T-helper 17 cell (primary cell): Measurements from ENCODE around the gene CCDC6. TPM values are rescaled to one million over a fixed set of nuclear protein-coding genes. Genes with fewer than 3 reads are reported as not detected.
A peak's percentile ranks its signal among the peaks of the same experiment; 100 is the strongest.

Experiments used
- ATAC-seq: fragments of 150-1000 bp; cut with Tn5 transposase; 2 replicates; pipeline ENCODE4 v1.10.0; 2021; ENCODE audit warnings: mild to moderate bottlenecking, moderate library complexity
- DNase-seq, 3 donors: peaks; one replicate each; pipeline versions ENCODE4 v3.0.0 to v3.0.0-alpha.2; 2020 to 2021
- H3K9me3 ChIP-seq: one replicate; pipeline ENCODE4 v1.7.0; 2013; ENCODE audit warnings: low read length, mild to moderate bottlenecking; ENCODE audit not compliant: control insufficient read depth, poor library complexity, severe bottlenecking
- H3K27ac Mint-ChIP-seq: one replicate; pipeline ENCODE4 v1.8.0; 2022; ENCODE audit warnings: mild to moderate bottlenecking, moderate library complexity, mixed read lengths
- H3K27me3 Mint-ChIP-seq: one replicate; pipeline ENCODE4 v1.8.0; 2022; ENCODE audit warnings: mixed read lengths
- H3K36me3 Mint-ChIP-seq: one replicate; pipeline ENCODE4 v1.8.0; 2022; ENCODE audit warnings: low read depth, mixed read lengths
- H3K4me1 Mint-ChIP-seq: one replicate; pipeline ENCODE4 v1.8.0; 2022; ENCODE audit warnings: mild to moderate bottlenecking, mixed read lengths
- H3K4me3 Mint-ChIP-seq: one replicate; pipeline ENCODE4 v1.8.0; 2022; ENCODE audit warnings: mild to moderate bottlenecking, moderate library complexity, mixed read lengths
- total RNA-seq, 4 donors: library from RNA in 2 of 4; stranded (reverse) in 2 of 4; gene quantifications; one replicate each; pipeline ENCODE4 v1.2.3 and lab custom pipeline; 2022 to 2026

The CCDC6 gene
- total RNA-seq, 2 donors from 2014 or later: 25.3 to 27.0 TPM

DNA sequence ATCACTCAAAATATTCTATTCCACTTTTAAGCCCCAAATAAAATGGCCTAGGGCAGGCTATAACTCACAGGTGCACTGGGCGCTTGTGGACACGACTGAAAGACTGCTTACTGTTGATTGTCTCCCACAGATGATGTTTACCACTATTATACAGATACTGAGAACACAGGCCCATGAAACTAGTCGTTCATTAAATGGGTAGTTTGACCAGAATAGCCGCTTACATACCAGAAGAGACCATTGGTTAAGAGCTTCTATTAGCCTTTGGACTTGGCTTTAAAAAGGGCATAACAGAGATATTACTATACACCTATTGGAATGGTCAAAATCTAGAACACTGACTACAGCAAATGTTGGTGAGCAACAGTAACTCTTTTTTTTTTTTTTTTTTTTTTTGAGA lies 4.3 kb downstream of the CCDC6 start:
- H3K4me1 Mint-ChIP-seq: peaks cover 66% of the 10 kb centered on the region
- no peak for DNase-seq
- no peak overlapping the region for H3K4me3 Mint-ChIP-seq
- peak overlapping the region; percentile 27 for H3K27ac Mint-ChIP-seq
- no peaks in the 10 kb centered on the region for H3K9me3 ChIP-seq
- ATAC-seq: no peak
- peaks cover 5% of the 10 kb centered on the region for H3K36me3 Mint-ChIP-seq
- no peaks in the 10 kb centered on the region for H3K27me3 Mint-ChIP-seq

DNA sequence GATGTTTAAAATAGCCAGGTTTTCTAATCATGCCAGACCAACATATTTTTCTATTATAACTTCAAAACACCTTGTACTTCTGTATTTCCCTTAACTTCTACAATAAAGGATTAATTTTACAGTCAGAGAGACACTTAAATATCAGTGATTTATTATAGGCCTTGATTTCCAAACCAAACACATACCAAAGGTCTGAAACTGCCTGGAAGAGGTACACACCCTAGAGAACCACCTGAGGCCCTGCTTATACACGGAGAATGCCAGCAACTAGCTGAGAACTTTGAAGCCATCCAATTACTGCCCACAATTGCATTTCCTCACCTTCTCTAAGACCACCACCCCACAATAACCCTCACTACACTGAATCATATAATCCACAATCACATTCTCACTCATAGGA lies 4.9 kb downstream of the CCDC6 start:
- H3K9me3 ChIP-seq: no peaks in the 10 kb centered on the region
- DNase-seq (no peak), ATAC-seq (no peak)
- Mint-ChIP-seq H3K4me3 (no peak overlapping the region), H3K27me3 (no peaks in the 10 kb centered on the region), H3K27ac (peak overlapping the region; percentile 27), H3K36me3 (peaks cover 5% of the 10 kb centered on the region), H3K4me1 (peaks cover 64% of the 10 kb centered on the region)

DNA sequence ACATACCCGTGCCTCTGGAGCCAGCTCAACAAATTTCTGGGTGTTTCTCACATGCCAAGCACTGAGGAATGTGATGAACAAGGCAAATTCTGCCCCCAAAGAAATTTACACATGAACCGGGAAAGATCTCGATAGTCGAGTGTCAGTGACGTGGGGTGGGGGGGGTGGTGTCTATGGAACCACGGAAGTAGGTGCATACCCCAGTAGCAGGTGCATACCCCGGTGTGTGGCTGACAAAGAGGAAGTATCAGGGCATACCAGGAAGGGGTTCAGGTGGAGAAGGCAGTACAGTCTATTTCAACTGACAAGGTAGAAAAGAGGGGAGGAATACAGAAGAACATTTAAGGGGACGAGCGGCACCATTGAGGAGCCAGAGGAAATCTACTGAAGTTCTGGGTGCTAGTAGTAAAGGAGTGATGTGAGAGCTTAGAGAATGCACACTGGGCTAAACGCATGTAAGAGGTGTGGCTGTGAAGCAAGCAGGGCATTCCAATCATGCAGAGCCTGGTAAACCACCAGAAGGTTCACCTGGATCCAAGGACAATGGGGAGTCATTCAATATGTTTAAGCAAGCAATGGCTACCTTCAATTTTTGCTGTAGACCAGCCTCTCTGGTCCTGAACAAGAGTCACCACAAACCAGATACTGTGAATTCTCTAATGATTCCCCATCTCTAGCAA lies 6.2 kb downstream of the CCDC6 start:
- DNase-seq (no peak), ATAC-seq (no peak)
- H3K27me3 Mint-ChIP-seq: no peaks in the 10 kb centered on the region
- no peaks in the 10 kb centered on the region for H3K9me3 ChIP-seq
- H3K36me3 Mint-ChIP-seq: peaks cover 4% of the 10 kb centered on the region
- no peak overlapping the region for H3K4me3 Mint-ChIP-seq
- peaks cover 64% of the 10 kb centered on the region for H3K4me1 Mint-ChIP-seq
- H3K27ac Mint-ChIP-seq: no peak overlapping the region

DNA sequence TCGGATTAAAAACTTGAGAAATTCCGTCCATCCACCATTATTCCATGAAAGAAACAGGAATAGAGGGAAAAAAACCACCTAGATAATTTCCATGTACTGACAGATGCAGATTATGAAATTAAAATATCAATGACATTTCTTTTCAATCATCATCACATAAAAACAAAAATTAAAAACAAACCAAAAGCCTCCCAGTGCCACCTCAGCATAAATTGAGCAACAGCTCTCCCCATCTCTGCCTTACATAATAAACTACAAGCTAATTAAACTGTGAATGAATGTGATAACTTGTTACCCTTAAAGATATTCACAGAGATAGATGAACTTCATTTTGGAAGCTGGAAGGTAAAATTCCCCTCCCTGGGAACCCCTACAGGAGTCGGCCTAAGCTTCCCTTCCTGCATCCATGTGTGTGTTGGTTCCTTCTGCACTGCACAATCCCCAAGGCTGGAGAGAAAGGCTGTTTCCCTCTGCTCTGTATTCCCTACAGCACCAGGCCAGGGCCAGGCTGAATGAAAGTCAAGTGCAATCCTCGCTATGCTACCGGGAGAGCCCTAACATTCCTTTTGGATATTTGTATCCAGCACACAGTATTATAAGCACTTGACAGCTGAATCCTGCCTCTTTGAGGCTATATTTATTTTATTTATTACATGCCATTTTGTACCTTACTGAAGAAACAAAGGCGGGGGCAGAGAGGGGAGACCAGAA lies 8.1 kb downstream of the CCDC6 start:
- ATAC-seq: no peak
- H3K4me1 Mint-ChIP-seq: peaks cover 60% of the 10 kb centered on the region

DNA sequence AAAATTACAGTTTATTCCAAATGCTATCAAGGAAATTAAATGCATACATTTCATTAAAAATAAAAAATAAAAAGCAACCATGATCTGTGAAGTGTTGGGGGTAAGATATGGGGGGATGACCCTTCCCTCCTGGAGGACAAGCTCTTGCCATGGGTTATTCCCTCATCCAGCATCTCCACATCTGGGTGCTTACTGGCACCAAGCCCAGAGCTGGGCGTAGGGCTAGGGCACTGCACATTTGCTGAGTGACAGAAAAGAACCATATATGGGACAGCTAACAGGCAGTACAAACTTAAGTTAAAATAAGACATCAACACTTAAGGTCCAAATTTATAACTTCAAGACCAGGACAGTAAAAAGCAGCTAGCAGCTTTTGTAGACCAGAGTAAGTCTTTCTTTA lies 10.2 kb downstream of the CCDC6 start:
- H3K27me3 Mint-ChIP-seq: no peaks in the 10 kb centered on the region
- no peaks in the 10 kb centered on the region for H3K9me3 ChIP-seq
- peaks cover 56% of the 10 kb centered on the region for H3K4me1 Mint-ChIP-seq
- DNase-seq (no peak), ATAC-seq (no peak)
- no peak overlapping the region for H3K4me3 Mint-ChIP-seq
- H3K36me3 Mint-ChIP-seq: peaks cover 2% of the 10 kb centered on the region
- H3K27ac Mint-ChIP-seq: no peak overlapping the region

More for the DNA sequence above, 8.1 kb downstream of the CCDC6 start:
- Mint-ChIP-seq H3K4me3 (no peak overlapping the region), H3K36me3 (peaks cover 4% of the 10 kb centered on the region), H3K27me3 (no peaks in the 10 kb centered on the region), H3K27ac (peak overlapping the region; percentile 45)
- DNase-seq: no peak
- H3K9me3 ChIP-seq: no peaks in the 10 kb centered on the region

DNA sequence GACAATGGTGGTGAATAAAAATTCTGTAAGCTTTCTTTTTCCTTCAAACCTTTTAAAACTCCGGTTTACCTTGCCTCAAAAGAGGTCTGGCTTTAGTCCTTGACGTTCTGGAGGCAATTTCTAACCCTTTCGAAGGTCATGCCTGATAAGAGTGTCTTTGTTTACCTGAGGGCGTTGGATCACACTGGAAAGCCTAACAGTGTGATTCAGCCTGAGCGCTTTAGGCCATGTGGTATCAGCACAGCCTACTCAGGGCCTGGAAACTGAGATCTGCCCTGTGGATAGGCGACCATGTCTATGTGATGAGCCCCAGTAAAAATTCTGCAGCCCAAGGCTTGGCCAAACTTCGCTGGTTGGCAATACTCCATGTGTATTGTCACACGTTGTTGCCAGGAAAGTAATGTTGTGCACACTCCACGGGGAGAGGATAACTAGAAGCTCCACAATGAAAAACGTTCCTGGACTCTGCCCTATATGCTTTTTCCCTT lies 10.7 kb downstream of the CCDC6 start:
- Mint-ChIP-seq H3K27me3 (no peaks in the 10 kb centered on the region), H3K27ac (no peak overlapping the region), H3K36me3 (peaks cover 2% of the 10 kb centered on the region), H3K4me1 (peaks cover 55% of the 10 kb centered on the region), H3K4me3 (no peak overlapping the region)
- no peaks in the 10 kb centered on the region for H3K9me3 ChIP-seq
- no peak for ATAC-seq
- no peak for DNase-seq

DNA sequence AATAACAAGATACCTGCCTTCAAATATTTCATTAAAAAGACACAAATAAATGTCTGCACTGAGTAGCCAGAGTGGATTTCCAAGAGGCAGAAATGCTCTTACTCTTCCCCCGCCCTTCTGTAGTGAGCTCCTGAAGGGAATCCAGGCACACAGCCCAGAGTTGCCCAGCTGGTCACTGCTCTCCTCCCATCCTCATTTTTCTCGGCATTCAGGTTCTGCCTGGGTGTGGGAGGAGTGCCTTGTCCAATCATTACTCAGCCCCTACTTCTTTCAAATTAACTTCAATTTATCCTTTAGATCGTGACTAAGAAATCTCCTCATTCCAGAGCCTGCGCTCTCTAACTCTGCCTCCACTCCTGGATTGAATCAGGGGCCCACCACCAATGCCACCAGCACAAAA lies 12.2 kb downstream of the CCDC6 start:
- Mint-ChIP-seq H3K27me3 (no peaks in the 10 kb centered on the region), H3K27ac (no peak overlapping the region), H3K4me1 (peaks cover 56% of the 10 kb centered on the region), H3K4me3 (no peak overlapping the region), H3K36me3 (peaks cover 2% of the 10 kb centered on the region)
- H3K9me3 ChIP-seq: no peaks in the 10 kb centered on the region
- no peak for ATAC-seq
- no peak for DNase-seq

DNA sequence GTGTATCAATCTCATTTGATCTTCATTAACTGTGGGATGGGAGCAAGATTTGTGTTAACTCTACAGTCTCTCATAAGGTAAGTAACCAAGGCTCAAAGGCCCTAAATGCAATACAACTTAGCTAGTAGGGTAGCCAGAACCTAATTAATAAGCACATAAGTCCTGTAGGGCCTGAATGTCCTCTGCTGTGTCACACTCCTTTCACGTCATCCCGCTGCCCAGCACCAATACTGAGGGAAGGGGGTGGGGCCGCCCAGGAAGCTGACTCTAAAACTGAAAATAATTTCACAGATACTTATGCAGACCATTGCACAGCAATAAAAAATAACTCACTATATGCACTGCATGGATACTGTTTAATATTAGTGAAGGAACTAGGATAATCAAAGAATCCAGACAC lies 13.7 kb downstream of the CCDC6 start:
- DNase-seq (no peak), ATAC-seq (no peak)
- Mint-ChIP-seq H3K36me3 (peaks cover 2% of the 10 kb centered on the region), H3K4me3 (no peak overlapping the region), H3K4me1 (peaks cover 51% of the 10 kb centered on the region), H3K27me3 (no peaks in the 10 kb centered on the region), H3K27ac (peak overlapping the region; percentile 34)
- H3K9me3 ChIP-seq: no peaks in the 10 kb centered on the region

DNA sequence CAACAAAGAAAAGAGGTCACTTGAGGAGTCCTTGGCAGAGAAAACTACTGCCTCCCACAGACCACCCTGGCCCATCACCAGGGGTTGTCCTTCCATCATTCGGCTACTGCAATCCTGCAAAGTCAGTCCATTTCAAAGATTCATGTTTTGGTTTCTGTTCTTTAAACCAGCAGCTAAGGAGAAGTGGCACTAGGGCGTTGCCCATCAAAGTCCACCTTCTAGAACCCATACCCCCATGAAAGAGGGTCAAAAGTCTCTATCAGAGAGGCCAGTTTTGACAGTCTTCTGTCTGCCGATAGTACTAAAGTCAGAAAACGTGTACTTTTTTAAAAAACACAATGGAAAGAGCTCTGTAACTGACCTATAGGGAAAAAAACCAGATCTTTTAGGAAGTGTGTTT lies 14.4 kb downstream of the CCDC6 start:
- Mint-ChIP-seq H3K4me1 (peaks cover 53% of the 10 kb centered on the region), H3K4me3 (no peak overlapping the region)
- no peak for ATAC-seq

DNA sequence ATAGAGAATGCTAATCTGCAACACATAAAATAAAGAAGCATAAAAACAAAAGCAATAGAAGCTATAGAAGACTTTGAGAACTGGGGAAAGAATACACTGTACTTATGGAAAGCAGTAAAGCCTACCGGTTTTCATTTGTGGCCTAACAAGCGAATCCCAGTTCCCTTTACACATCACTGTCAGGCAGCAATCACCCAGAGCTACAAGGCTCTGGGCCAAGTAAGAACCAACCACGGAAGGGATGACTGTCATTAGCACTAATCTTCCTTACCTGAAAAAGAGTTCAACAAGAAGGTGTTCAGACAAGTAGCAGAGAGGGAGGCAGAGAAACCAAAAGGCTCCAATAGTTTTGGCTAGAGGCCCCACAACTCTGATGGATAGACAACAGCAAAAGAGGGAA lies 15.0 kb downstream of the CCDC6 start:
- Mint-ChIP-seq H3K36me3 (peaks cover 2% of the 10 kb centered on the region), H3K4me3 (no peak overlapping the region), H3K27ac (peak overlapping the region; percentile 11), H3K27me3 (no peaks in the 10 kb centered on the region), H3K4me1 (peaks cover 56% of the 10 kb centered on the region)
- ATAC-seq (no peak), DNase-seq (no peak)
- no peaks in the 10 kb centered on the region for H3K9me3 ChIP-seq

More for the DNA sequence above, 14.4 kb downstream of the CCDC6 start:
- Mint-ChIP-seq H3K36me3 (peaks cover 2% of the 10 kb centered on the region), H3K27me3 (no peaks in the 10 kb centered on the region), H3K27ac (peak overlapping the region; percentile 34)
- DNase-seq: no peak
- no peaks in the 10 kb centered on the region for H3K9me3 ChIP-seq

DNA sequence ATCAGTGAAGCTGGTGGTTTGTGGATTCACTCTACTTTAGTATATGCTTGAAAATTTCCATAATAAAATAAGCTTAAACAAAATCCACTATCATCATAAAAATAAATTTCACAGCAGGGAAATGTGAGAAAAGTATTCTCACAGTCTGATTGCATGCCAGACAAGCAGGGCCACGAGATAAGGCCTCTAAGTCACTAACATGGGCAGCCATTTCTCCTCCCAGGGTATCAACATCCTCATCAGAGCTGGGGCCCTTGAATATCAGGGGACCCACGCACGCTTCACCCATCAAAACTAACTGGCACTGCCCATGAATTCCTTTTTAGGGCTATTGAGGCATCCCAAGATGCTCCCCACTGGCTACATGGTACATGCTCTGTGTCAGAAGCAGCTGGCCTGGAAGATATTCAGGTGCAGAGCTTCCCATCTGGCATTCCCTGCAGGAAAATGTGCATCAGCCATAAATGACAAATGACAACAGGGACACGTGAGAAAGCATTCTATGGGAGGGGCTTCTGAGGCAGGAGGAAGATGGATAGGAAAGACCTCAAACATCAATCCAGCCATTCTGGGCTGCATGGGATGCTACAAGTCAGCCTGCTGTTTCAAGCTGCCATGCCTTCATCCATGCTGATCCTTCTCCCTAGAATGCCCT lies 17.4 kb downstream of the CCDC6 start:
- Mint-ChIP-seq H3K27ac (no peak overlapping the region), H3K4me3 (no peak overlapping the region), H3K4me1 (peaks cover 62% of the 10 kb centered on the region), H3K27me3 (no peaks in the 10 kb centered on the region), H3K36me3 (peaks cover 2% of the 10 kb centered on the region)
- H3K9me3 ChIP-seq: no peaks in the 10 kb centered on the region
- ATAC-seq (no peak), DNase-seq (no peak)

DNA sequence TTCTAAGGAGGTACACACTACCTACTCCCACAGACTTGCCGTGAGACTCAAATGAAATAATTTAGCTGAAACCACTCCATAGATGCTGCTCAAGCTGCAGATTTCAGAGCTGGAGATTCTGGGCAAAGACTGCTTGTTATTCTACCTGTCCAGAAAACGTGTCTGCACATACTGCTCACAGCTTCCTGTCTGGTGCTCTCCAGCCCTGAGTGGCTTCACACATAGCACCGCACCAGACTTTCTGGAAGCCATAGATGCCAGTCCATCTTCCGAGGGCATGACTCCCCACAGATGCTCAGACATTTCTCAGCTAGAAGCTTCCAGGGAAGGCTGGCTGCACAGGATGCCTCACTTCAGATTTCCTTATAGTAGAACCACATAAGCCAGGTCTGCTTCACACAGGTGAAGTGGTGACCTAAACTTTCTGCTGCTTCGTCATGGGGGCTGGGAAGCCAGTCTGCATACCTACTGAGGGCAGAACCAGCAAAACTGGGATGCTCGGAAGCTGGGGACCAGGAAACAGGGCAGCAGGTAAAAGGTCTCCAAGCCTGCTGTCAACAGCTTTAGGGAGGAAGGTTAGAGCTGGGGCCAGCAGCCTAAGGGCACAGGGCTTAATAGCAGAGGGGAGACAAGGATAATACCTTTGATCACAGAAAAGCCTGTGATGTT lies 18.2 kb downstream of the CCDC6 start:
- H3K4me1 Mint-ChIP-seq: peaks cover 60% of the 10 kb centered on the region
- DNase-seq (no peak), ATAC-seq (peak; percentile 56)
- no peaks in the 10 kb centered on the region for H3K27me3 Mint-ChIP-seq
- H3K36me3 Mint-ChIP-seq: peaks cover 2% of the 10 kb centered on the region
- H3K9me3 ChIP-seq: no peaks in the 10 kb centered on the region
- no peak overlapping the region for H3K27ac Mint-ChIP-seq
- H3K4me3 Mint-ChIP-seq: no peak overlapping the region

DNA sequence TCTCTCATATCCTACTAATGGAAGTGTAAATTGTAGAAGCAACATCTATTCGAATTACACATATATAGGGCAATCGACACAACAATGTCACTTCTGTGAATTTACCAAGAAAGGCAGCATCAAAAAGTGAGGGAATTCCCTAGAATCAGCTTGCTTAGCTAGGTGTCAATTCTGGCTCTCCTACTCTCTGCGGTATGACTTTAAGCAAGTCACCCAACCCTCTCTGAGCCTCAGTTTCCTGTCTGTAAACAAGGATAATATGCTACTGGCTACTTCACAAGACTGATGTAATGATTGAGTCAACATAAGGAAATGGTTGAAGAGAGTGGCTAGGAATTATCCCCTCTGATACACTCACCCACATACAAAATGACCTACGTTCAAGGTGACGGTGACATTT lies 19.4 kb downstream of the CCDC6 start:
- peaks cover 54% of the 10 kb centered on the region for H3K4me1 Mint-ChIP-seq
- DNase-seq (no peak), ATAC-seq (peak; percentile 66)
- peak overlapping the region; percentile 90 for H3K27ac Mint-ChIP-seq
- no peaks in the 10 kb centered on the region for H3K27me3 Mint-ChIP-seq
- no peaks in the 10 kb centered on the region for H3K9me3 ChIP-seq
- H3K4me3 Mint-ChIP-seq: peak overlapping the region; percentile 41
- H3K36me3 Mint-ChIP-seq: peaks cover 2% of the 10 kb centered on the region
